ENCODE results near the gene RHPN2.

GRCh38 chr19:33039815-33040214, 24.9 kb downstream of the RHPN2 start:
- no peak for TF ChIP-seq POLR2AphosphoS5 (IDR thresholded peaks at IDR 0.05; ENCODE audit: low read depth, low read length)
- TF ChIP-seq PTBP1 (IDR thresholded peaks at IDR 0.05; ENCODE audit: low read depth, low read length, poor library complexity, severe bottlenecking) = no peak
- no peak for TF ChIP-seq ARNTL (CRISPR knock-in tag; IDR thresholded peaks at IDR 0.05)
- TF ChIP-seq ZNF7 (CRISPR knock-in tag; IDR thresholded peaks at IDR 0.05) = no peak
- no peak for TF ChIP-seq CBX2 (IDR thresholded peaks at IDR 0.05; ENCODE audit: low read depth, low read length)
- no peak for TF ChIP-seq CBX2 (CRISPR knock-in tag; IDR thresholded peaks at IDR 0.05; ENCODE audit: low read depth)
- TF ChIP-seq CTCF (CRISPR knock-in tag; IDR thresholded peaks at IDR 0.05) = no peak
- no peak for TF ChIP-seq PRMT3 (CRISPR knock-in tag; IDR thresholded peaks at IDR 0.05; ENCODE audit: borderline replicate concordance, low read depth)
- TF ChIP-seq TERF1 (CRISPR knock-in tag; IDR thresholded peaks at IDR 0.05) = no peak
- TF ChIP-seq HNRNPLL (IDR thresholded peaks at IDR 0.05; ENCODE audit: low read depth, low read length, poor library complexity, severe bottlenecking) = no peak
- TF ChIP-seq GFI1 (CRISPR knock-in tag; IDR thresholded peaks at IDR 0.05; ENCODE audit: borderline replicate concordance) = no peak
- 0 out of 2 replicates have a peak, but pooled peaks have one; percentile 24 for TF ChIP-seq RCOR2 (CRISPR knock-in tag; IDR thresholded peaks at IDR 0.05)
- no peak for TF ChIP-seq TBL1XR1 (IDR thresholded peaks at IDR 0.05; ENCODE audit: borderline replicate concordance, low read length, partially characterized antibody)
- no peak for TF ChIP-seq EZH2 (conservative IDR thresholded peaks at IDR 0.05; ENCODE audit: low read depth, low read length)
- TF ChIP-seq ZNF792 (CRISPR knock-in tag; IDR thresholded peaks at IDR 0.05) = no peak

Measured in HepG2 (cell line).